ENCODE results near the gene LMNB1.
"Not testable (repeated sequence)": the region's sequence is repeated elsewhere in the genome, so short reads cannot be mapped to it uniquely, and the experiment has no call there.

Gene LMNB1

GRCh38 chr5:126776499-126777256 is at the start of gene LMNB1:
TSS of gene LMNB1 (plus strand) at chr5:126777136. CDS start at chr5:126777509, 373 bp downstream.
- peak; percentile 96 to 98 for DNase-seq (ENCODE audit: low spot score in 2 of 2)
- Histone ChIP-seq H3K9me3 (no peaks in the 10 kb centered on the region), H3K27me3 (ENCODE audit: low read depth) (no peaks in the 10 kb centered on the region), H3K36me3 (replicated peaks) (peaks cover 10% of the 10 kb centered on the region), H3K4me1 (peaks cover 12% of the 10 kb centered on the region), H3K4me3 (peak within 1 kb of the TSS; percentile 87)
- in situ Hi-C loops (cut with MboI; ENCODE audit: low sequenced_read_pairs): loop anchor here (5.0 to 25.0 kb wide), 2 partner anchors 99 to 414 kb away; no protein-coding TSS in a partner anchor

GRCh38 chr5:126732716-126733115 is 44.2 kb upstream of the LMNB1 start:
- H3K4me3 ChIP-seq: no peak overlapping the region
- peaks cover 7% of the 10 kb centered on the region for H3K4me1 ChIP-seq
- no peaks in the 10 kb centered on the region for H3K27me3 ChIP-seq (ENCODE audit: low read depth)
- H3K36me3 ChIP-seq (replicated peaks): no peaks in the 10 kb centered on the region
- no peaks in the 10 kb centered on the region for H3K9me3 ChIP-seq
- in situ Hi-C loops (cut with MboI; ENCODE audit: low sequenced_read_pairs): no loop called here
- DNase-seq (ENCODE audit: low spot score in 2 of 2): no peak

- in situ Hi-C loops (cut with MboI; ENCODE audit: low sequenced_read_pairs); H3K4me1 ChIP-seq; DNase-seq (ENCODE audit: low spot score in 2 of 2); H3K27me3 ChIP-seq (ENCODE audit: low read depth); H3K36me3 ChIP-seq (replicated peaks); H3K9me3 ChIP-seq: not testable (repeated sequence)
- H3K4me3 ChIP-seq: peak overlapping the region; percentile 5
These were observed 42.4 kb upstream of the LMNB1 start for GRCh38 chr5:126734573-126734972.

- DNase-seq (ENCODE audit: low spot score in 2 of 2): no peak
- Histone ChIP-seq H3K4me3 (no peak overlapping the region), H3K27me3 (ENCODE audit: low read depth) (no peaks in the 10 kb centered on the region), H3K36me3 (replicated peaks) (no peaks in the 10 kb centered on the region), H3K4me1 (peaks cover 7% of the 10 kb centered on the region), H3K9me3 (no peaks in the 10 kb centered on the region)
- in situ Hi-C loops (cut with MboI; ENCODE audit: low sequenced_read_pairs): no loop called here
These were observed 40.8 kb upstream of the LMNB1 start for GRCh38 chr5:126736141-126736540.

GRCh38 chr5:126741361-126741760 is 35.6 kb upstream of the LMNB1 start:
- H3K36me3 ChIP-seq (replicated peaks): no peaks in the 10 kb centered on the region
- no peaks in the 10 kb centered on the region for H3K9me3 ChIP-seq
- DNase-seq (ENCODE audit: low spot score in 2 of 2): no peak
- H3K27me3 ChIP-seq (ENCODE audit: low read depth): no peaks in the 10 kb centered on the region
- H3K4me3 ChIP-seq: no peak overlapping the region
- peaks cover 12% of the 10 kb centered on the region for H3K4me1 ChIP-seq
- in situ Hi-C loops (cut with MboI; ENCODE audit: low sequenced_read_pairs): no loop called here

GRCh38 chr5:126742425-126742824 is 34.5 kb upstream of the LMNB1 start:
- no peak overlapping the region for H3K4me3 ChIP-seq
- no peak for DNase-seq (ENCODE audit: low spot score in 2 of 2)
- H3K4me1 ChIP-seq: peaks cover 14% of the 10 kb centered on the region
- H3K27me3 ChIP-seq (ENCODE audit: low read depth): no peaks in the 10 kb centered on the region
- H3K36me3 ChIP-seq (replicated peaks): no peaks in the 10 kb centered on the region
- no peaks in the 10 kb centered on the region for H3K9me3 ChIP-seq
- in situ Hi-C loops (cut with MboI; ENCODE audit: low sequenced_read_pairs): no loop called here

GRCh38 chr5:126744836-126745235 is 32.1 kb upstream of the LMNB1 start:
- Histone ChIP-seq H3K36me3 (replicated peaks) (no peaks in the 10 kb centered on the region), H3K4me1 (peaks cover 21% of the 10 kb centered on the region)
- DNase-seq (ENCODE audit: low spot score in 2 of 2): no peak

GRCh38 chr5:126745259-126745992 is 31.5 kb upstream of the LMNB1 start:
- Histone ChIP-seq H3K9me3 (no peaks in the 10 kb centered on the region), H3K4me3 (no peak overlapping the region), H3K27me3 (ENCODE audit: low read depth) (no peaks in the 10 kb centered on the region), H3K4me1 (peaks cover 21% of the 10 kb centered on the region), H3K36me3 (replicated peaks) (no peaks in the 10 kb centered on the region)
- in situ Hi-C loops (cut with MboI; ENCODE audit: low sequenced_read_pairs): no loop called here
- no peak for DNase-seq (ENCODE audit: low spot score in 2 of 2)

More at GRCh38 chr5:126744836-126745235, 32.1 kb upstream of the LMNB1 start:
- in situ Hi-C loops (cut with MboI; ENCODE audit: low sequenced_read_pairs): no loop called here
- no peaks in the 10 kb centered on the region for H3K27me3 ChIP-seq (ENCODE audit: low read depth)
- H3K9me3 ChIP-seq: no peaks in the 10 kb centered on the region
- H3K4me3 ChIP-seq: no peak overlapping the region

- DNase-seq (ENCODE audit: low spot score in 2 of 2): no peak
- Histone ChIP-seq H3K9me3 (no peaks in the 10 kb centered on the region), H3K36me3 (replicated peaks) (no peaks in the 10 kb centered on the region), H3K4me3 (no peak overlapping the region), H3K27me3 (ENCODE audit: low read depth) (no peaks in the 10 kb centered on the region), H3K4me1 (peaks cover 21% of the 10 kb centered on the region)
- in situ Hi-C loops (cut with MboI; ENCODE audit: low sequenced_read_pairs): no loop called here
These were observed 30.6 kb upstream of the LMNB1 start for GRCh38 chr5:126746290-126746689.

GRCh38 chr5:126752081-126752785 is 24.7 kb upstream of the LMNB1 start:
- in situ Hi-C loops (cut with MboI; ENCODE audit: low sequenced_read_pairs): no loop called here
- Histone ChIP-seq H3K36me3 (replicated peaks) (no peaks in the 10 kb centered on the region), H3K27me3 (ENCODE audit: low read depth) (no peaks in the 10 kb centered on the region), H3K4me1 (peaks cover 7% of the 10 kb centered on the region), H3K9me3 (no peaks in the 10 kb centered on the region), H3K4me3 (no peak overlapping the region)
- no peak for DNase-seq (ENCODE audit: low spot score in 2 of 2)

GRCh38 chr5:126753227-126753626 is 23.7 kb upstream of the LMNB1 start:
- in situ Hi-C loops (cut with MboI; ENCODE audit: low sequenced_read_pairs): no loop called here
- Histone ChIP-seq H3K36me3 (replicated peaks) (no peaks in the 10 kb centered on the region), H3K4me3 (no peak overlapping the region), H3K9me3 (no peaks in the 10 kb centered on the region), H3K27me3 (ENCODE audit: low read depth) (no peaks in the 10 kb centered on the region), H3K4me1 (peaks cover 2% of the 10 kb centered on the region)
- no peak for DNase-seq (ENCODE audit: low spot score in 2 of 2)

- H3K4me1 ChIP-seq: no peaks in the 10 kb centered on the region
- DNase-seq (ENCODE audit: low spot score in 2 of 2): no peak
- no peaks in the 10 kb centered on the region for H3K36me3 ChIP-seq (replicated peaks)
- H3K27me3 ChIP-seq (ENCODE audit: low read depth): no peaks in the 10 kb centered on the region
- in situ Hi-C loops (cut with MboI; ENCODE audit: low sequenced_read_pairs): no loop called here
- H3K4me3 ChIP-seq: no peak overlapping the region
- no peaks in the 10 kb centered on the region for H3K9me3 ChIP-seq
These were observed 22.3 kb upstream of the LMNB1 start for GRCh38 chr5:126754609-126755008.

GRCh38 chr5:126755593-126755992 is 21.3 kb upstream of the LMNB1 start:
- in situ Hi-C loops (cut with MboI; ENCODE audit: low sequenced_read_pairs): no loop called here
- Histone ChIP-seq H3K27me3 (ENCODE audit: low read depth) (no peaks in the 10 kb centered on the region), H3K9me3 (no peaks in the 10 kb centered on the region), H3K4me1 (no peaks in the 10 kb centered on the region), H3K36me3 (replicated peaks) (no peaks in the 10 kb centered on the region), H3K4me3 (no peak overlapping the region)
- DNase-seq (ENCODE audit: low spot score in 2 of 2): no peak

Data from HAP-1 (cell line).